Karpas-422 (cell line): Measurements from ENCODE around the gene MED15. TPM values are rescaled to one million over a fixed set of nuclear protein-coding genes. Genes with fewer than 3 reads are reported as not detected.

Experiments used
- DNase-seq: peaks from one replicate; pipeline ENCODE4 v3.0.0-alpha.2; 2015
- H2AFZ ChIP-seq: fragments of 200-600 bp; sonication (generic); 2 replicates; pipeline ENCODE4 v1.6.1; 2014; ENCODE audit warnings: antibody characterized with exemption, low read length, mixed read lengths
- H3K27ac ChIP-seq: fragments of 200-600 bp; sonication (generic); 2 replicates; pipeline ENCODE4 v1.5.1; 2014; ENCODE audit warnings: mild to moderate bottlenecking, low read length, moderate library complexity
- H3K27me3 ChIP-seq: fragments of 200-600 bp; sonication (generic); 2 replicates; pipeline ENCODE4 v1.6.1; 2014; ENCODE audit warnings: low read length, mixed read lengths
- H3K36me3 ChIP-seq: fragments of 200-600 bp; sonication (generic); 2 replicates; pipeline ENCODE4 v1.6.1; 2014; ENCODE audit warnings: low read length, mixed read lengths; ENCODE audit not compliant: insufficient read depth
- H3K4me1 ChIP-seq: fragments of 200-600 bp; sonication (generic); 2 replicates; pipeline ENCODE4 v1.6.1; 2014; ENCODE audit warnings: mild to moderate bottlenecking, low read length, mixed read lengths
- H3K4me2 ChIP-seq: fragments of 200-600 bp; sonication (generic); 2 replicates; pipeline ENCODE4 v1.6.1; 2014; ENCODE audit warnings: low read length, low read depth, mild to moderate bottlenecking; ENCODE audit not compliant: poor library complexity, severe bottlenecking
- H3K4me3 ChIP-seq: fragments of 200-600 bp; sonication (generic); 2 replicates; pipeline ENCODE4 v1.5.1; 2014; ENCODE audit warnings: mild to moderate bottlenecking, antibody characterized with exemption, low read length, mixed read lengths
- H3K79me2 ChIP-seq: fragments of 200-600 bp; sonication (generic); 2 replicates; pipeline ENCODE4 v1.6.1; 2014; ENCODE audit warnings: mild to moderate bottlenecking, low read length, mixed read lengths
- H3K9ac ChIP-seq: fragments of 200-600 bp; sonication (generic); 2 replicates; pipeline ENCODE4 v1.6.0; 2014; ENCODE audit warnings: low read length
- H3K9me2 ChIP-seq: fragments of 200-600 bp; sonication (generic), shearing (Covaris generic); replicated peaks from 2 replicates; pipeline ENCODE4 v1.6.0; 2014; ENCODE audit warnings: mild to moderate bottlenecking, low read length, moderate library complexity; ENCODE audit not compliant: insufficient read depth
- H3K9me3 ChIP-seq: fragments of 300-700, 200-600 bp; sonication (generic); 2 replicates; pipeline ENCODE4 v1.6.1; 2014; ENCODE audit warnings: low read length, mixed read lengths
- H4K20me1 ChIP-seq: fragments of 200-600 bp; sonication (generic); 2 replicates; pipeline ENCODE4 v1.6.1; 2014; ENCODE audit warnings: mild to moderate bottlenecking, antibody characterized with exemption, low read length, low read depth; ENCODE audit not compliant: insufficient read depth
- total RNA-seq: library from RNA; depleted of rRNA; stranded (reverse); fragments of >200 nt; shearing (Covaris generic); gene quantifications from 2 replicates; pipeline ENCODE4 v1.2.3, GENCODE V29; 2014; ENCODE audit warnings: low replicate concordance; rRNA removed

MED15 gene
- 36.9 and 70.3 TPM in 2 replicates for total RNA-seq

- Histone ChIP-seq H3K9me2 (no peaks in the 10 kb centered on the region), H3K9ac (peak within 1 kb of the TSS; percentile 83), H2AFZ (peak within 1 kb of the TSS; percentile 91; the same call in 1 of the 2 replicates), H3K4me2 (peak within 1 kb of the TSS; percentile 94), H3K27me3 (no peaks in the 10 kb centered on the region), H3K9me3 (no peaks in the 10 kb centered on the region), H3K27ac (peak within 1 kb of the TSS; percentile 44), H3K79me2 (peaks cover 53% of the 10 kb centered on the region), H3K4me3 (peak within 1 kb of the TSS; percentile 83), H3K4me1 (peaks cover 36% of the 10 kb centered on the region), H3K36me3 (0 out of 2 replicates have a peak, but pooled peaks cover 5% of the 10 kb centered on the region), H4K20me1 (peaks cover 28% of the 10 kb centered on the region)
- DNase-seq, result peak; percentile 97
Measured at GRCh38 chr22:20507253-20508066, at the start of gene MED15. MED15 (plus strand) TSS chr22:20507610; CDS start chr22:20507679, 69 bp downstream.

- no peak overlapping the region for H3K9ac ChIP-seq
- H3K4me1 ChIP-seq, result peaks cover 15% of the 10 kb centered on the region
- H4K20me1 ChIP-seq, result no peaks in the 10 kb centered on the region
- H2AFZ ChIP-seq, result no peak overlapping the region
- no peaks in the 10 kb centered on the region for H3K9me3 ChIP-seq
- 0 out of 2 replicates have a peak, but pooled peaks cover 3% of the 10 kb centered on the region for H3K79me2 ChIP-seq
- H3K27me3 ChIP-seq, result no peaks in the 10 kb centered on the region
- H3K4me2 ChIP-seq, result no peak overlapping the region
- no peaks in the 10 kb centered on the region for H3K36me3 ChIP-seq
- H3K27ac ChIP-seq, result no peak overlapping the region
- H3K4me3 ChIP-seq, result no peak overlapping the region
- no peak for DNase-seq
- H3K9me2 ChIP-seq, result no peaks in the 10 kb centered on the region
Measured at GRCh38 chr22:20458530-20459151, 48.8 kb upstream of the MED15 start.

- Histone ChIP-seq H4K20me1 (no peaks in the 10 kb centered on the region), H3K9me3 (no peaks in the 10 kb centered on the region), H3K27me3 (no peaks in the 10 kb centered on the region), H3K4me2 (no peak overlapping the region), H3K4me1 (peaks cover 20% of the 10 kb centered on the region), H3K4me3 (no peak overlapping the region), H3K36me3 (no peaks in the 10 kb centered on the region), H2AFZ (no peak overlapping the region), H3K9ac (no peak overlapping the region), H3K27ac (no peak overlapping the region), H3K9me2 (no peaks in the 10 kb centered on the region), H3K79me2 (0 out of 2 replicates have a peak, but pooled peaks cover 3% of the 10 kb centered on the region)
- DNase-seq, result no peak
Measured at GRCh38 chr22:20459152-20459542, 48.3 kb upstream of the MED15 start.

- H2AFZ ChIP-seq, result no peak overlapping the region
- no peaks in the 10 kb centered on the region for H3K27me3 ChIP-seq
- H3K4me3 ChIP-seq, result no peak overlapping the region
- H3K36me3 ChIP-seq, result no peaks in the 10 kb centered on the region
- DNase-seq, result no peak
- H4K20me1 ChIP-seq, result no peaks in the 10 kb centered on the region
- H3K9ac ChIP-seq, result no peak overlapping the region
- no peak overlapping the region for H3K4me2 ChIP-seq
- no peaks in the 10 kb centered on the region for H3K9me2 ChIP-seq
- no peaks in the 10 kb centered on the region for H3K9me3 ChIP-seq
- 0 out of 2 replicates have a peak, but pooled peaks cover 3% of the 10 kb centered on the region for H3K79me2 ChIP-seq
- peaks cover 27% of the 10 kb centered on the region for H3K4me1 ChIP-seq
- H3K27ac ChIP-seq, result no peak overlapping the region
Measured at GRCh38 chr22:20459862-20460261, 47.5 kb upstream of the MED15 start.

GRCh38 chr22:20463324-20464095 is 43.9 kb upstream of the MED15 start:
- Histone ChIP-seq H3K9me3 (no peaks in the 10 kb centered on the region), H3K79me2 (0 out of 2 replicates have a peak, but pooled peaks cover 3% of the 10 kb centered on the region), H3K27me3 (no peaks in the 10 kb centered on the region), H3K9me2 (no peaks in the 10 kb centered on the region), H3K9ac (peak overlapping the region; percentile 69), H2AFZ (peak overlapping the region; percentile 54), H3K4me1 (peaks cover 27% of the 10 kb centered on the region), H3K4me2 (peak overlapping the region; percentile 74), H3K4me3 (peak overlapping the region; percentile 56), H3K27ac (peak overlapping the region; percentile 94), H3K36me3 (no peaks in the 10 kb centered on the region), H4K20me1 (no peaks in the 10 kb centered on the region)
- DNase-seq, result peak; percentile 88

GRCh38 chr22:20464096-20464614 is 43.3 kb upstream of the MED15 start:
- Histone ChIP-seq H2AFZ (peak overlapping the region; percentile 54), H3K27ac (peak overlapping the region; percentile 94), H3K79me2 (0 out of 2 replicates have a peak, but pooled peaks cover 3% of the 10 kb centered on the region), H3K4me2 (peak overlapping the region; percentile 74), H3K4me1 (peaks cover 27% of the 10 kb centered on the region), H3K4me3 (peak overlapping the region; percentile 56), H3K27me3 (no peaks in the 10 kb centered on the region), H4K20me1 (no peaks in the 10 kb centered on the region), H3K9me3 (no peaks in the 10 kb centered on the region), H3K9me2 (no peaks in the 10 kb centered on the region), H3K36me3 (no peaks in the 10 kb centered on the region), H3K9ac (peak overlapping the region; percentile 69)
- DNase-seq, result peak; percentile 63

GRCh38 chr22:20464912-20465758 is 42.3 kb upstream of the MED15 start:
- Histone ChIP-seq H3K9me3 (no peaks in the 10 kb centered on the region), H3K4me3 (no peak overlapping the region), H3K4me2 (no peak overlapping the region), H3K9ac (no peak overlapping the region), H3K36me3 (no peaks in the 10 kb centered on the region), H3K79me2 (0 out of 2 replicates have a peak, but pooled peaks cover 3% of the 10 kb centered on the region), H3K27ac (peak overlapping the region; percentile 94; the same call in 1 of the 2 replicates), H2AFZ (no peak overlapping the region), H4K20me1 (no peaks in the 10 kb centered on the region), H3K4me1 (peaks cover 27% of the 10 kb centered on the region), H3K9me2 (no peaks in the 10 kb centered on the region), H3K27me3 (no peaks in the 10 kb centered on the region)
- DNase-seq, result no peak
